ENCODE measurements around the gene FRY.

Gene FRY

GRCh38 chr13:32266130-32266529 lies 234.6 kb downstream of the FRY start:
- DNase-seq, result no peak

- no peak for DNase-seq
Measured at GRCh38 chr13:32267836-32268439, 236.4 kb downstream of the FRY start.

DNA sequence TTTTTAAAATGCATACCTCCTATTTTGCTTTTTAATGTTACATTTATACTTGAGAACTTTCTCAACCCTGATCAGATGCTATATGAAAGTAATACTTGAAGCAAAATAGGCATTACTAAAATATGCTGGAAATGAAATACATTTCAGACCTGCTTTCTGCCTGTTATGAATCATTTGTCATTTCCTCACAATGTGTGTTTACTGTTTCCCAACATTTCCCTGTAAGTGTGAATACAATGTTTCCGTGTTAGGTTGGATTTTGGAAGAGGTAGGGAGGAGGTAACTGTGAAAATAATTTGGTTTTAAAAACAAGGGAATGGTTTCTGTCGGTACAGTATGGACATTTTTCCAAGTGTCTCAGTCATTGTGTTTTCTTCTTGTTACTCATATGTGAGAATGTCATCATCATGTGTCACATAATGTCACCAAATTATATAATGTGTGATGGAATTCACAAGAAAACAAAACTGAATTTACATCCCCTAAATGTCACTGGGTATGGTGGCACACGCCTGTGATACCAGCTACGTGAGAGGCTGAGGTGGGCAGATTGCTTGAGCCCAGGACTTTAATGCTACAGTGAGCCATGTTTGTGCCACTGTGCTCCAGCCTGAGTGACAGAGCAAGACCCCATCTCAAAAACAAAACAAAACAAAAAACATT lies 240.6 kb downstream of the FRY start:
- no peak for DNase-seq

GRCh38 chr13:32277839-32278238 lies 246.3 kb downstream of the FRY start:
- no peak for DNase-seq

- no peak for DNase-seq
Measured at GRCh38 chr13:32278426-32278825, 246.9 kb downstream of the FRY start.

DNA sequence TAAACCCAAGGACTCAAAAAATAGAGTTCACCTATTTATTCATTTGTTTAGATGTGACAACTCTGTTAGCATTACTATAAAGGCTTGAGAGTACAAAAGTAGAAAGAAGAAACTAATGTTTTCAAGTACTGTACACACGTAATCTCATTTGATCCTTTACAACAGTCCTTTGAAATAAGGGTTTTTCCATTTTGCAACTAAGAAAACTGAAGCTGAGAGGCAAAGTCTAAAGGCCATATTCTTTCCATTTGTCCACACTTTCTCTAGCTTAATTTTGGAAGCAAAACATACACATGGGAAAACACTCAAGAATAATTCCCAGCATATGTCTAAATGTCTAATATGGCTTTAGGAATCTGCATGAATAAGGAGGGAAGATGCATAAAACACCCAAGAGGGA lies 249.5 kb downstream of the FRY start:
- no peak for DNase-seq

DNA sequence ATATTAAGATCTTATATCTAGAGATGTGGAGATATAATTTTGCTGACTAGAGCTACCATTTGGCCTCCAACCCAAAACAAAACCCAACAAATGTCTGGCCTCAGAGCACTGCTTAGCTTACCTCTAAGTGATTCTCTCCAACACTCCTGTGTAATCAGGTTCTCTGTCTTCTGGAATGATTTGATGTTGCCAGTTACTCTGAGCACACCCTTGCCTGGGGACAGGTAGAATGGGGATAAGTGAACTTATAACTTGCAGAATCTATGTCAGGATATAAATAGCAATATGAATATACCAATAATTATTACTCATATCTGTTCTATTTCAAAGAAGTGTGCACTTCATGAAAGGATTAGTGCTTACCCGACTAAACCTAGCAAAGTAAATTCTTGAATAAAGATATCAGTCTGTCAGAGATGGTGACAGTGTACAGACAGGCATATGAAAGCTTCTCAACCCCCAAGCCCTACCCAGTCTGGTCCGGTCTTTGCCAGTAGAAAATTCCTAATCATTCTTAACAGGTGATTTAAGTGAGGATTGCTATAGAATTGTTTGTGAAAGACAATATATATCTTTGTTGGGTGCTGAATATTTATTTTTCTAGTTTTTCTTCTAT lies 250.6 kb downstream of the FRY start:
- no peak for DNase-seq

GRCh38 chr13:32284927-32285632 lies 253.5 kb downstream of the FRY start:
- DNase-seq, result no peak

- DNase-seq, result no peak
Measured at GRCh38 chr13:32285633-32285965, 254.0 kb downstream of the FRY start.

DNA sequence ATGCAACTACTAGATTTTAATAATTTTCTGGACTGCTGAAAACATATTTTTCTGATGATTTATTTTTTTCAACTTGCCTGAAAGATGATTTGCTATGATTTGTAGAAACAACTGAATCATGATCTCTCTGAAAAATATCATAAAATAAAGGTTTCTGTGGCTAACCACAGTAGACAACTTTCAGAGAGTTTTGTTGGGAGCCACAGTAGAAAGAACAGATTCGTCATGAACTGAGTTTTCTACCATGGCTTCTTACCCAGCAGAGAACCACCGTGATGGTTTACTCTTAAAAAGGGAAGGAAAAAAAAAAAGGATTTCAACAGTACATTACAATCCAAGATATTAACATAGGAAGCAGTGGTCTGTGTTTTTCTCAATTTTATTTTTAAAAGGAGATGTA lies 265.6 kb downstream of the FRY start:
- no peak for DNase-seq

GRCh38 chr13:32298695-32299094 lies 267.1 kb downstream of the FRY start:
- no peak for DNase-seq

GRCh38 chr13:32299893-32300292 lies 268.3 kb downstream of the FRY start:
- DNase-seq, result no peak

GRCh38 chr13:32300406-32300805 lies 268.8 kb downstream of the FRY start:
- no peak for DNase-seq

- no peak for DNase-seq
Measured at GRCh38 chr13:32300920-32301319, 269.3 kb downstream of the FRY start.

DNA sequence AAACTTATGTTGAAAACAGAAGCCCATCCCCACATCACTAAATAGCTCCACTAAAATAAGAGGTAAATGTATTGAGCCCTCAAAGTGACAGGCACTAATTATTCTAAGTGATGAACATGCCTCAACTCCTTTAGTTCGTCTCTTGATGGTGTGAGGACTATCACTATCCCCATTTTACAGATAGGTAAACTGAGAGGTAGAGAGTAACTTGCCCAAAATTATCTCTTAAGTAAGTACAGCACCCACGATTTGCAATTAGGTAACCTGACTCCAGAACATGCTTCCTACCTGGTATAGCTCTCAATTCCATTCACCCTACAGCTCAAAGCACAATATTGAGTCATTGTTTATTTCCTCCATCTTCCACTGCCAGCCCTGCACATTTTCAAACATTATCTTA lies 270.9 kb downstream of the FRY start:
- DNase-seq, result no peak

GRCh38 chr13:32305646-32306045 lies 274.1 kb downstream of the FRY start:
- no peak for DNase-seq

DNA sequence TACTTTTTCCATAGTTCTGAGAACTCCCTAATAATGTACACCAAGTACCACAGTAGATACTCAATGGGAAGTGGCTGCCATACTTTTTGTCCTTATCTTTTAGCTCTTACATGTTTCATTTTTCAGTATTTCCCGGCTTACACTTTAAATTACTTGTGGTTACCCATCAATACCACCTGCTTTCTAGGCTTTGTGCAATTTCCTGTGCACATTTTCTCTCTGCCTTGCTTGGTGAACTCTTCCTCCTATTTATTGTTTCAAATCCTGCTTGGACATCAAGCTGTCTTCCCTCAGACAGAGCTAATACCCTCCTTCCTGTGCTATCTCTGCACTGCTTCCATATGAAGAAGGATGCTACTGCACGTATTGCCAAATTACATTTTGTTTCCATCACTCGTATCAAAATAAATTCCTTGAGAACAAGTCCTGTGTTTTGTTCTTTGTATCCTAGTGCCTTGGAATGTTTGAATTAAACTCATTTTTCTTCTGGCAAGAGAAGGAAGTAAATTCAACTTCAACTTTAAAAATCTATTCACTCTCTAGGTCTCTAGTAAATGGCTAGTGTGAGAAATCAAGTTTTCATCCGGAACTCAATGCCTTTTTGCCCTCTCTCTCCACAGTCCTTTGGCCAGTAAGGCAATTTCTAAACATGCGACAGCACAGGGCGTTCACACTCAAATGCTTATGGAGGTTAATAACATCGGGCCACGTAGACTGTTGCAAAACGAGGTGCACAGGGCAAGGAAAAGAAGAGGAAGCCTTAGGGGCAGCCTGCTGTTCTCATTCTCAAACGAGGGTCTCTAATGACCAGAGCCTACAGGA lies 277.9 kb downstream of the FRY start:
- DNase-seq, result peak; percentile 96

DNA sequence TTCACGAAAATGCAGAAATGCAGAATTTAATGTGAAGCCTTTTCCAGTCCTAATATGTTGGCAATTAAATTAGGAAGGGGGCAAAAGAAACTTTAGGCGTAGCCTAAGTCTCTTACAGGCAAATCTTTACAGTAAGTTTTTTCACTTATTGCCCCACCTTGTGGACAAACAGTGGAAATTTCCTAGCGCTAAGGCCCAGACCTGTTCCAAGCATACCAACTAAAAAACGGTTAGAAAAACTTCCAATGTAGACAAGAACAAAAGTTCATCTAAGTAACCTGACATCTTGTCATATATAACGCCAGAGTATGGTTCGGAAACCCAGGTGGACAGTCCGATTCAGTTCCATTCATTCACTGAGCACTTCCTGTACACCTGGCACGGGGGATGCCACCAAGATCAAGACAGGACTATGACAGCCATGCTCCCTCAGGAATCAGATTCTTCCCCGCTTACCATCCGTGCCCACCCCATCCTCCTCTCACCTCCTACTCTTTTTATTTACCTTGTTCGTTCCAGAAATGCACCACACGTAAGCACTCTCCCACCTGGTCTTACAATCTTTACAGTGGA lies 278.6 kb downstream of the FRY start:
- peak; percentile 69 for DNase-seq

GRCh38 chr13:32311188-32311897 lies 279.8 kb downstream of the FRY start:
- DNase-seq, result no peak

- peak; percentile 99 for DNase-seq
Measured at GRCh38 chr13:32314271-32315237, 283.0 kb downstream of the FRY start.

Data from MV-4-11 (cell line).